HG03135 (cell line): ENCODE data around the gene SYT6.

ENCODE experiments used
- ATAC-seq: cut with Tn5 transposase; IDR thresholded peaks from one replicate; pipeline ENCODE4 v1.9.1; 2021; ENCODE audit warnings: mild to moderate bottlenecking, moderate library complexity; ENCODE audit not compliant: unreplicated experiment

SYT6 gene, protein sequence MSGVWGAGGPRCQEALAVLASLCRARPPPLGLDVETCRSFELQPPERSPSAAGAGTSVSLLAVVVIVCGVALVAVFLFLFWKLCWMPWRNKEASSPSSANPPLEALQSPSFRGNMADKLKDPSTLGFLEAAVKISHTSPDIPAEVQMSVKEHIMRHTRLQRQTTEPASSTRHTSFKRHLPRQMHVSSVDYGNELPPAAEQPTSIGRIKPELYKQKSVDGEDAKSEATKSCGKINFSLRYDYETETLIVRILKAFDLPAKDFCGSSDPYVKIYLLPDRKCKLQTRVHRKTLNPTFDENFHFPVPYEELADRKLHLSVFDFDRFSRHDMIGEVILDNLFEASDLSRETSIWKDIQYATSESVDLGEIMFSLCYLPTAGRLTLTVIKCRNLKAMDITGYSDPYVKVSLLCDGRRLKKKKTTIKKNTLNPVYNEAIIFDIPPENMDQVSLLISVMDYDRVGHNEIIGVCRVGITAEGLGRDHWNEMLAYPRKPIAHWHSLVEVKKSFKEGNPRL

DNA sequence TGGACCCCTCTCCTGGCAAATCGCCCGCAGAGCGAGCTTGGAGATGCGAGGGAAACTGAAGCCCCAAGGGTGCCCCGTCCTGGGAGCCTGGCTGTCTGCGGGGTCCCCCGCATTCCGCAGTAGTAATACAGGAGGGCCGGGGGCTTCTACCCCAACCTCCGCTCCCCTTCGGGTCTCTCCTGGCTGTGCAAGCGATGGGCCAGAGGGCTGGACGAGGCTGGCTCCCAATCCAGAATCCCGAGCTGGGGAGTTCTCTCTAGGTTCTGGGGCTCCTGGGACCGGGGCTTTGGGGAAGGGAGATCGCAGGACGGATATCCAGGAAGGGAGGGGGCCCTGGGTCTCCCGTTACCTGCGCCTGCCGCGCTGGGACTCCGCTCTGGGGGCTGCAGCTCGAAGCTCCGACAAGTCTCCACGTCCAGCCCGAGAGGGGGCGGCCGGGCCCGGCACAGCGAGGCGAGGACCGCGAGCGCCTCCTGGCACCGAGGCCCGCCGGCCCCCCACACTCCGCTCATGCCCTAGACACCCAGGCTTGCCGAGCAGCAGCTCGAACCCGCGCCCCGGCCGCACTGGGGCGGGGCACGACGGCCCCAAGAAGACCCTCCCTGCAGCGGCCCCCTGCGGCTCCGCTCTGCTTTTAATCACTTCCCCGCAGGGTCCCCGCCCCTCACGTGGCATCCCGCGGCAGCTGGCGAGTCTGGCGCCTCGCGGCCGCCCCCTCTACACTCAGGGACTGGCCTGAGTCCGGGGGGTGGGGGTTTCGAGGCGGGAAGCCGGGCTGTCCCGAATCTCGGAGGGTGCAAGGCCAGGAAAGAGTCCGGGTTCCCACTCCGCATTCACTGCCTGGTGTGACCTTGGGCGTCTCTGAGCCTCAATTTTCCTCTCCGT is at the start of gene SYT6:
SYT6 (minus strand) TSS at position 609 of the 885 bp plus-strand sequence; CDS start at position 512, 97 bp downstream.
- no peak for ATAC-seq

DNA sequence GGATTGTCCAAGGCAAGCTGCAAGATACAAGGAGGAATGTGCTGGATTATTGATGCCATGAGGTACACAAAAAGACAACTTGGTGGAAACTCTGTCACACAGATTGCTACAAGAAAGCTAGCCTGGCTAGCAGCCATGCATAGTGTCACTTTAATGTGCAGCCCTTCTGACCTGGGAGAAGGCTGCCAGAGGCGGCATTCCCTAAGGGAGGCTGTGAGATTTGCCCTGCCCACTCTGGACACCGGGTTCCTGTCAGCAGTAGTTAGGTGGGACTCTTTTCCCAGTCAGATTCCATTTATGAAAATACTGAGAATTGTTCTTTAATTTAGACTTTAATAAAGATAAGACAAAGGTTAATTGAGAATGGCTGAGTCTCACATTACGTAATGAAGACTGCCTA is 47.8 kb upstream of the SYT6 start:
- ATAC-seq: no peak

DNA sequence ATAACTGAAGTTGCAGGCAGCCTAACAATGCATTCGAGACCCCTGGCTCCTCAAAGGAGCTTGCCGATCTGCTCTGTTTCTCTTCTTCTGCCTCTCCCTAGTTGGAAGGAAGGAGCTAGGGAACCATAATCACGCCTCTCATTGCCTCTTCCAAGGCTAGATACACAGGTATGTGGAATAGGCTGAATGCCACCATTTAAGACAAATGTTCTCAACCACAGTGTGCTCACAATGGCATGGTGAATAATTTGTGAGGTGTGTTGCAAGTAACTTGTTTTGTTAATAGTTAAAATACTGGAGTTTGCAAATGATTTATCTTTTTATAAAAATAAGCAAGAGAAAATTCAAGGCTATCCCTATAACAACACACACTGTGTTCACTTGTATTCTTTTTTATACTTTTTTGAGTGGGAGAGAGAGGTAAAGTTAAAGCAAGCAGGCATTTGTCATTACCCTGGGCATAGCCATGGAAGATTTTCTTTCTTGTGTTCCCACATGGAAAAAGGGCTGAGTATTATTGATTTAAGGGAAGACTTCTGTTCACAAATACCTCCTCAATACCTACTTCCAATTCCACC is 45.4 kb upstream of the SYT6 start:
- ATAC-seq: no peak

DNA sequence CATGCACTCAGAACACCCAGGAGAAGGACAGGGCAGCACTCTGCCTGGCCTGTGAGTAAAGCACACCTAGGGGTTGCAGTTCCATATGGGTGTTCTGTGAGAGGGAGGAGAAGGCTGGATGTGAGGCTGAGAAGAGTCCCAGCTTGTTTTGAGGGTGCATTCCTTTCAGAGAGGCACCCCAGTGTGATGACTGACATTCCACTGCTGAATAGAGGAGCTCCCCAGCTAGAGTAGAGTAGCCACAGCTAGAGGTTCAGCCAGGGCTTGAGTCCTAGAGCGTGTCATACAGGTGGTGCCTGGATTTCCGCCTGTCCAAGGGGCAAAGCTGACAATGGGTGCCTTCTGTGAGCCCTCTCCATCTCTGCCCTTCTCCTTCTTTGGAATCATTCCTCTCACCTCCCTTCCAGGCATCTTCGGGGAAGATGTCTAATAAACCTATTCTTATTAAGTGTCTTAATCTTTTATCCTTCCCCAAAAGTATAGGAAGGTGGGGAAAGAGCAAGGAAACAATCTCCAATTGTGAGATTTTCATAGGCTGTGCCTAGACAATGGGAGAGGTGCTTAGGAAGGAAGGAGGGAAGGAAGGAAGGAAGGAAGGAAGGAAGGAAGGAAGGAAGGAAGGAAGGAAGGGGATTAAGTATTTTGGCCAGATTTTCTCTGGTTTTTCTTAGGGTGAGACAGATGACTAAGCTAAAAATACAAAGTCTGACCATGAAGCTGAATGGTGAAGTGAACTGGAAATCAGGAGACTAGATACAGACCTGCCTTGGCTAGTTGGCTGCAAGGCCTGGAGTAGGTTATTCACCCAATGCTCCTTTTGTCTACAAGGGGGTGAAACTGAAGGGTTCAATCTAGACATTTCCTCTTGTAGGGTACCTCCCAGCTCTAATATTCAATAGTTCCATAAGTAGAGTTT is 43.6 kb upstream of the SYT6 start:
- ATAC-seq: no peak

DNA sequence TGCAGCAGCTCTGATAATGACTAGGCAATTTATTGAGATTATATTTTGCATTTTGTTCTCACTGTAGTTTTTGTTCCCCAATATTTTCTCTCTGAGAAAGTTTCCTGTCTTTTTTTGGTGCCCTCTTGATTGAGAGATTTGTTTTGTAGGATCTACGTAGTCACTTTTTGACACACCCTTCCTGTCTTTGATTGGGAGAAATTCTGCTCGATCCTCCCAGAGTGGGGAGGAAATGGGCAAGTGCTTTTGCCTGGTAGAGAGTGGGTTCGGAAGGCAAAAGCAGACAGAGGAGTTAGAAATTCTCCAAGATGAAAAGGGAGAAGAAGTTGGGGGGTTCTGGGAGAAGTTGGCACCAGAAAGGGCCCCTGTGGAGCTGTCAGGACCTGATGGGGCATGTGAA is 42.1 kb upstream of the SYT6 start:
- ATAC-seq: no peak

DNA sequence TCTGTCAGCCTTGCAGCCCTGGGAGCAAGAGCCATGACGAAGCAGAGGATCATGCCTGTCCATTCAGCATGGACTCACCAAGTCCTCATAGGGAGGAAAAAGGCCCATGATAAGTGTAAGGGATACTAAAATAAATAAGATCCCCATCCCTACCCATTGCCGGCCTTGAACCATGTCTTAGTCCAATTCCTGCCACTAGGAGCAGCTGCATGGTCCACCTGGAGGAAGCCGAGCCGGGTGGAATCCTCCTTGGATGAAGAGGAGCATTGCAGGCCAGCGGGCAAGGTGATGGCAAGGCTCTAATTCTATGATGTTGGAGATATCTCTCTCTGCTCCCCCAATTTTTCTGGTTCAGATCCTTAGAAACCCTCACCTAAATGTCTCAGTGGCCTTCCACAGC is 38.7 kb upstream of the SYT6 start:
- ATAC-seq: no peak

DNA sequence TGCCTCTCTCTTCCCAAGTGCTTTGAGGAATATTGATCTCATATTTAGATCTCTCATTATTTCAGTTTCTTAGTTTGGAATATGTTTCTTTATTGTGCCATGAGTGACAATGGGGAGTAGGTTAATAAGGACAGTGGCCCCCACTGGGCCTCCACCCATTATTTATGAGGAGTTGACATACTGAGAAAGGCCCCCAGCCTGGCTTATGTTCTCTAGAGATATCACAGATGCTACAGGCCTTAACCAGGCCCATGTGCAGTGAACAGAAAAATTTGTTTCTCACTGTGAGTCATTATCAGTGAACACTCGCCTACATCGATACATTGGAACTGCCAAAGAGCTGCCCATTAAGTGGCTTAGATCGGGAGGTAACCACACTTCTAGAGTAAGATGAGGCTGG is 35.7 kb upstream of the SYT6 start:
- no peak for ATAC-seq

DNA sequence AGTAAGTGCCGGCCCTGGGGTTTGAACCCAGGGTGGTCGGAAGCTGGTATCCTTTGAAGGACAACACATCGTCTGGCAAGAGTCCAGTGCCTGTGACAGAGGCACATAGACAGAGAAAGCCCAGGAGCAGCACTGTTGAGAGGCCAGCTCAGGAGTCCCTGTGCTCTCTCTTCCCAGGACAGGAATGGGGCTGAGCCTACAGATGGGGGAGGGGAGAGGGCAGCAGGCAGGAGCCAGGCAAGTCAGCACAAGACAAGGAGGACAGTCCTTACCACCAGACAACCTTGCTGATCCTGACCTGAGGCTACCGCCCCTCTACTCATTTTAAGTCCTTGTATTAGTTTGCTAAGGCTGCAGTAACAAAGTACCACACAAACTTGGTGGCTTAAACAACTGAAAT is 27.7 kb upstream of the SYT6 start:
- no peak for ATAC-seq

DNA sequence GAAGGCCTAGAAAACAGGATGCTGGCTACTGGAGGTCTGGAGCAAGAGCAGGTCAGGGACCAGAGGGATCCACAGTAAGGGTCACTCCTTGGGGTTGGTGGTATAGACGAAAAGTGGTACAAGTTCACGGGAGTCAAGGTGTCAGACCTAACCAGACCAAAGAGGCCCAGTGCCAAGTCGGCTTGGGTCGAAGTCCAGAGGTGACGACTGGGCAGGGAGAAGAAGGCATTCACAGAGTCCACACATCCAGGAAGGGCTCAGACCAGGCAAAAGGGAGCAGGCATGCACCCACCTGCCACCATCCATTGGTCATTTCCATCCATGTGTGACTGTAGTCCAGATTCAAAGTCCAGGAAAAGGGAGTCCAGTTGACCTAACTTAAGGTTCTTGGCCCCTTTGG is 27.1 kb upstream of the SYT6 start:
- ATAC-seq: no peak

DNA sequence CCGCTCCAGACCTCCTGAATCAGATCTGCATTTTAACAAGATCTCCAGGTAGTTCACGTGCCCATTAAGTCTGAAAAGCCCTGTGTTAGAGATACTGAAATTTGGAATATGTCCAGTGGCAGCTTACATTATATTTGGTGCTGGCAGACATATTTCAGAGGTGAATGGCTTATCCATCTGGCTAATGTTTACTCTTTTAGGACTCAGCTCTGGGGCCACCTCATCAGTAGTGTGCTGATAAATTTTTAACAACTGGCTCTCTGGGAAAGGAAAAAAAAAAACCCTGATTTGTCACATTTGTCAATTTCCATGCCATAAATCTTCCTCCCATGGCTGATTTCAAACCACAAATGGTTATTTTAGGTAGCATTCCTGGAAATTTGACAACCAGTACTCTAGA is 25.3 kb upstream of the SYT6 start:
- no peak for ATAC-seq

DNA sequence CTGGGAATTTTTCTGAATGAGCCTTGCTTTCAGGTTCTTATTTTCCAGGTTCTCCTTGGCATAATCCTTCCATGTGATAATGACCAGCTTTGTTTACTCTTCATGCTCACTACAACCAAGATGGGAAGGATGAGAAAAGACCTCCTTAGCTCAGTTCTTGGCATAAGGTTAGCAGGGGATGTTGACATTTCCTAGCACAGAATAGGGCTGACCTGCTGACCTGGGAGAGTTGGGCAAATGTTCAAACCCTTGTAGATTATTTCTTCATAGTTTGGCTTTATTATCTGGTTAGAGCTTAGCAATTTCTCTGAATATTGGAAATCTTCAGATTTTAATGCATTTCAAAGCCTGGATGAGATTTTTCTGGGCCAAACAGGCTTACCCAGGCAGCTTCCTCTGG is 23.6 kb upstream of the SYT6 start:
- no peak for ATAC-seq

DNA sequence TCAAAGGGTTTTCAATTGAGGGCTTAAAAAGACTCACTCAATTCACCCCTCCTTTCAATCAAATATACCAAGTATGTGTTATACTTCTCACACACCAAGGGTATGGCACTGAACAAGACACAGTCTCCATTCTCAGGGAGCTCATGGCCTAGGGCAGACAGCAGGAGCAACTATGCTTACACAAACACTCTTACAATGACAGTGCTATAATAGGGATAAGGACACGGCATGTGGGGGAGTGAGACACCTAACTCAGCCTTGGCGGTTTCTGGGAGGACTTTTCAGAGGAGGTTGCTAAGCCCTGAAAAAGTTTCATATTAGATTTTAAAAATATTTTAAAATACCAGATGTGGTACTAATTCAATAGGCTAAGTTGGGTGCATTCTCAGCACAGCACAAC is 22.7 kb upstream of the SYT6 start:
- ATAC-seq: no peak

DNA sequence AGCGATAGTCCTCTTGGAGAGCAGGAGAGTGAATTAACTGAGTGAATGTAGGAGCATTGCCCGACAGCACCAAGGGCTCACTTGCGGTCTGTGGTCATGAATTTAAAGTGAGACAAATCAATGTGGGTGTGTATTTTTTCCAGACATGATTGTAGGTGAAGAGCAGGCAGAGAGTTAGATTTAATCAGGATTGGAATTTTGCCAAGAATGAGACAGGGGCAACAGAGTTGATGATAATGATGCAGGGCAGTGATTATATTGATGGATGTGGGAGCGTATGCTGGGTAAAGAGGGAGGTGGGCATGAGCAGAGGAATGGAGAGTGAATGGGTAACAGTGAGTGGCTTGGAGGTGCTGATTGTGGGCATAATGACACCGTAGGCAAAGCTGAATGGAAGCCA is 20.0 kb upstream of the SYT6 start:
- no peak for ATAC-seq

DNA sequence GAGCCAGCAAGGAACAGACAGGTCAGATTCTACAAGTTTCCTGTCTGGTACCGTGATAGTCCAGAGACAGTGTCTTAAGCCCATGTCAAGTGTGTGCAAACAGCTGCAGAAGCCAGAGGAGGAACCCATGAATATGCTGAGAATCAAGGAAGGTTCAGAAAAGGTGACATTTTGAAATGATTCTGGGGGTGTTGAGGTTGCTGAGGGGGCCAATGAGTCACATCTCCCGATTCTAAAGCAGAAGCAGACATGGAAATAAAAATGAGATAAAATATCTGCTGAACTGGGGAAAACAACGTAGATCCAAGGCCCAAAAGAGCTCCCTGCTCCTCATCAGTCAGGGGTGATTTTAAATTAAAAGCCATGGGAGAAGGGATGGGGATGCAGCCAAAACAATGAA is 15.8 kb upstream of the SYT6 start:
- ATAC-seq: no peak

DNA sequence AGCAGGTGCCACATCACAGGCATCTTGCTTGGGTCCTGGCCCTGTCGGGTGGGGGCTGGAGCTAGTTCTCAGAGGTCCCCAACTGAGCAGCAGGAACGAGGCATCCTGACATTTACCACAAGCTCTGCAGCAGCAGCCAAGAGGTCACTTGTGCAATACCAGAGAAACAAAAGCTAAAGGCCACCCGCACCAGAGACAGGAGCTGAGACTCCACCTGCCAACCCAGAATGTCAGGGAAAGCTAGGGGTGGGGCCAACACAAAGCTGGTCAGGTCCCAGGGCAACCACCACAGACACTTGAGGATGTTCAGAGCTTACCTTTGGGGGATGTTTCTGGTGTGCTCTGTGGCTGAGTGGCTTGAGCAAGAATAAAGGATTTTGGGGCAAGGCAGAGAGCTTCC is 13.6 kb upstream of the SYT6 start:
- no peak for ATAC-seq

DNA sequence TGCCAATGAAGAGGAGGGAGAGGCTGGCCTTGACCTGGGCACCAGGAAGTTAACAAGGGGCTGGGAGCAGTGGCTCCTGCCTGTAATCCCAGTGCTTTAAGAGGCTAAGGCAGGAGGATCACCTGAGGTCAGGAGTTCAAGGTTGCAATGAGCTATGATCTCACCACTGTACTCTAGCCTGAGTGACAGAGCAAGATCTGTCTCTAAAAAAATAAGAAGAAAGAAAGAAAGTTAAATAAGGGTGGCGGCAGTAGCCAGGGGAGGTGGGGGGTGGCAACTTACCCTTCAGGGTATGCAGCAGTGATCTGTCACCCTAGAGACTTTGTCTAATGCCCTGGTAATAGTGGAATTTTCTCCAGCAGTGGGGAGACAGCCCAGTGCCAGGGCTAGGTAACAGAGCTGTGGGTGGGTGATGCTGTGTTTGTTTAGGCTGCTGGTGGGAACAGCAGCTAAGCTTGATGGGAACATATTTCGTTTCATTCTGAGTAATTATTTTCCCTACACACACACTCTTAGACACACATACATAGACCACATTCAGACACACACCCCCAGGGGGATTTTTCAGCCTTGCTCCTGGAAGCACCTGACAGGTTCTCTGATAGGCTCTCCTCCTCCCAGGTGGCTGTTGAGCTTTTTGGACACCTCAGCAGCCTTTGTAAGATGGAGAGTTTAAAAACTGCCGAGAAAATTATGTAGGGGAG is 11.3 kb upstream of the SYT6 start:
- ATAC-seq: no peak

DNA sequence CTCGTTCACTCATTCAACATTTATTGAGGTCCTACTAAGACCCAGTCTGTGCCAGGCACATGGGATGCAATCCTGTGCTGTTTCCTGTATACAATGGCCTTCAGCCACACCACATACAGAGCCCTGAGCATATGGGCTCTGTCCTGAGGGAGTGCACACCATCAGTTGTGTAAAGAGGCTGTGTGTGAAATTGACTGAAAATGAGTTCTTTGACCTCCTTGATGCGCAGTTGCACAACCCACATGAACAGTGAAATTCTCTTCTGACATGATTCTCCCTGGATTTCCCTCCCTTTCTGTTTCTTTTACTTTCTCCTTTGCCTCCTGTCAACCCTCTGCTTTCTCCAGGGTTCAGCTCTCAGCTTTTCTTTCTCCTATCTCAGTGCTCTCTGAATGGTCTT is 6.3 kb upstream of the SYT6 start:
- no peak for ATAC-seq

DNA sequence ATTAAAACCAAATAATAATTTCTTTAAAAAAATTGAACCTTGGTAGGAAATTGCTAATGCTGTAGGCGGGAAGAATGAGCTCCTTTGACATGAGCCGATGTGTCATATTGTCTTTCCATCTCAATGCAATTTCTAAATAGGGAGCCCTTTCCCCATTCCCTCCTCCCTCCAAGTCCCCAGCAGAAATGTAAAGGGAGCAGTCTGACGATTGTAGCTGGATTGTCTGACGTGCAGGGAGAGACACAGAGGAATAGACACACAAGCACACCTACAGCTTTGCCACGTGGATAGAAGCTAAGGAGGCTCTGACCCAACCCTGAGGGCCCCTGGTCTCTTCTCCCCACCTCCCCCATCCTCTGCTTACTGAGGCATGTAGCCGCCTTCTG is 3.6 kb upstream of the SYT6 start:
- no peak for ATAC-seq

DNA sequence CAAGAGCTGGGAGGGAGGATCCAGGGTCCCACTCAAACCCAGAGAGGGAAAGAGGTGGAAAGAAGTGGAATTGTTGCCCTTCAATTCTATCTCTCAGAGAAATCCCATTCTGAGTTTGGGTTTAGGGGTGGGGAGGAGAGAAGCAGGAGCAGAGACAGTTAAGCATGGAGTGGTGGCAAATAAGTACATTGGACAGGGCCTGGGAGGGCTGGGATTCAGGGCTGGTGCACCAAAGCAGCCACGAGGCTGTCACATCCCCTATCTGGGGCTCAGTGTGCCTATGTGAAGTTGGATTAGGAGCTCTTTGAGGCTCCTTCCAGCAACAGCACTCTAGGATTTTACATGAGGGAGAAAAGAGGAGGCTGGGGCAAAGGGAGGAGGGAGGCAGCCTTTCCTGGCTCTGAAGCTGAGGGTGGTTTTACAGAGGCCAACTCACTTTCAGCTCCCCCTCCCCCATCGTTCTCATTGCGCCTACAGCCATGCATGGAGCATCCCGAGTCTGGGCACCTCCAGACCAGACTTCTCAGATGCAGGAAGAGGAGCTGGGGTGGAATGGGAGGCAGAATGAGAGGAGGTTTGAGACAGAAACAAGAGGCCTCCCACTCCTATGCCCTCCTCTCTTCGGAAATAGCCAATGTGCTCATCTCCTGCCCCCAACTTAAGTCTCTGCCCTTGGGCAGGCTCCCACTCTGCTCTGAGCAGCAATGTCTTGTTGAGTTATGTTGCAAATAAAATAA is 3.0 kb upstream of the SYT6 start:
- no peak for ATAC-seq
